Non-pigmented ciliary epithelial cell (primary cell): ENCODE measurements around the gene KIDINS220.

Source experiments
- DNase-seq: peaks from one replicate; pipeline ENCODE4 v3.0.0-alpha.2; 2010; ENCODE audit warnings: low read depth

KIDINS220 gene

GRCh38 chr2:8851811-8852560, 14.6 kb upstream of the KIDINS220 start:
- no peak for DNase-seq

DNA sequence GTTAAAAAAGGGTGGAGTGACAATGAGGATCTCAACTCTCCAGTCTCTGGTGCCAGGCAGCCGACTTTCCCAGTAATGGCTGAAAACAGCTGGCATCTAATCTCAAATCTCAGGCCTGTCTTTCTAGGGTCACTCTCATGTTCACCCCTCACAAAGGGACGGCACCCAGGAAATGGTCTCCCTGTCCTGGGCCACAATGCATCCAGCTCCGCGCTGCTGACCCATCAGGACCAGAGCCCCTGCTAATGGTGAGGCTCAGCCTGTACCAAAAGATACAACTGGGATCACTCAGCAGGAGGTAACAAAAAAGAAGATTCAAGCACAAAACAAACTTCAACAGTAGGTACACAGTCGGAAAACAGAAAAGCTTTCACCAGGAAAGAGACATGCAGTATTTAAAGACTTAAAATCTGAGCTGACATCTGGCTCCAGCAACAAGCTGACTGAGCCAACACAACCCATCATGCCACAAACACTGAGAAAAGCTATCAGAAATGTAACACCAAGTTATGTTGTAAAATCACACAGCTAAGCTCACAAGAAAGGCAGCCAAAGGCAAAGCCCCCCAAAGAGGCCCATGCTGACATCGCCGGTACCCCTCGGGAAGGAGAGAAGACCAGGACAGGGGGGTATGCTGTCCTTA, 13.6 kb upstream of the KIDINS220 start:
- DNase-seq, result no peak

DNA sequence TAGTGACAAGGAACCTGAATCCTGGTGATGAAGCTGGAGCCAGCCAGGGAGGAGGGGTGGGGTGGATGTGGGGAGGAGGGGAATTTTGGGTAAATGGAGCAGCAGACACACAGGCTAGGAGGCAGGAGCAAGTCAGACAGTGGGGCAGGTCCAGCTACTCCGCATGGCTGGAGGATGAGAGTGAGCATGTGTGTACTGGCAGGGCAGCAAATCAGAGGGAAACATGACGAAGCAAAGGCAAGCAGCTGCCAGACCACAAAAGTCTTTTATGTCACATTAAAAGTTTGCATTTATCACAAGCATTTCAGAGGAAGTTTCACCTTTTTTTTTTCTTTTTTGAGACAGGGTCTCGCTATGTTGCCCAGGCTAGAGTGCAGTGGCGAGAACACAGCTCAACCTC, 11.9 kb upstream of the KIDINS220 start:
- DNase-seq, result no peak

GRCh38 chr2:8848328-8849100, 11.1 kb upstream of the KIDINS220 start:
- no peak for DNase-seq

- DNase-seq, result no peak
Observed at GRCh38 chr2:8847400-8847799, 10.0 kb upstream of the KIDINS220 start.

DNA sequence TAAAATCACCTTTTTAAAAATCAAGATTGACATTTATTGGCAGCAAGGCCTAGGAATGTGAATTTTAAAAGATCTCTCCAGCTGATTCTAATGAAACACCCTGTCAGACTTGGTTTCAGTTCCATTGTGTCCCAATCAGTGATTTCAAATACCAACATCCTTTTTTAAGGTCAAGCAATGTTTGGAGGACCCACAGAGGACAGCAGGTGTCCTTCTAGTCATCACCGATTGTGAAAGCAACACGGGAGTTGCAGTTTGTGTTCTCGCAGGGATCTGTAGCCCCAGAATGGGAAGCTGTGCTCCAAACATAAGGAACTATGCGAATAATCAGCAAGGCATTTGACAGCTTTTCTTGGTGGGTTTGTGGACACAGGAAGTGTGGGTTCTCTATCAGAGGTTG, 4.5 kb upstream of the KIDINS220 start:
- DNase-seq, result no peak

- no peak for DNase-seq
Observed at GRCh38 chr2:8840475-8841091, 3.2 kb upstream of the KIDINS220 start.

DNA sequence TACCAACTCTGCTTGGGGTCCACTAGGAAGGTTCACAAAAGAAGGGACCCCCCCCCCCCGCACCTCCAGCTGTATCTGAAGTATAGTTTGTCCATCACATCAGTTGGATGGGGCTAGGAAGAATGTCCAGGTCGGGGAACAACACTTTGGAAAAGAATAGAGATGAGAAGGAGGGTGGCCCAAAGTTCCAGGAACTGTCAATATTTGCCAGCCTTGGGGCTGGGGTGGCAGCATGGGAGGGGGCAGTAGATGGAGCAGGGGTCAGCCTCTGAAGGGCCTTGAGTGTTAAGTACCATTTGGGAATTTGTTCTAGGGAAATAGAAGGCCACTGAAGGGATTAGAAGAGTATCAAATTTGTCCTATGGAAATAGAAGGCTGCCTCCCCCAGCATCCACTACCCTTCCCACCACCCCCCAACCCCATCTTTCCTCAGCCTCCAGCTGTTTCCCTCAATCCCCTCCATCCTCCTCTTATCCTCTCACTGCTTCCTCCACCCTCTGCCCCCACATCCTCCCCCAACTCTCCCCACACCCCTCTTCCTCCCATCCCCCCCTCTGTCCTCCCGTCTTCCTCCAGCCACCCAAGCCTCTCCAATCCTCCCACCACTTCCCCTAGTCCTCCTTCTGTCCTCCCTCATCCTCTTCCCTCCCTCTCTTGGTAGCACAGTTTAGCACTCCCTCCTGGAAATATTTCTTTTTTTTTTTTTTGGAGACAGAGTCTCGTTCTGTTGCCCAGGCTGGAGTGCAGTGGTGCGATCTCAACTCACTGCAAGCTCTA, 2.0 kb upstream of the KIDINS220 start:
- no peak for DNase-seq

DNA sequence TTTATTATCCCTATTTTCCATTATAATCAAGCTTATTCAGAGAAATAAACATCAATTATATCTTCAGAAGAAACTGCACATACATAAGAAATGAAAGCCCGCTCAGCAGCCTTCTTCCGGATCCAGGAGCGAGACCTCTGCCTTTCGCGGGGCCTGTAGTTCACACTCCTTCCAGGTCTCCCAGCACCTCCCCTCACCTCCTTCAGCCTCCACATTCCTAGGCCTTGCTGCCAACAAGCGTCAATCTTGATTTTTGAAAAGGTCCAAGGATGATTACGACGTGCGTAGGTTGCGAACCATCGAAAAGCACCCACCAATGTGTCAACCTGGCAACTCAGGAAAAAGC, 355 bp upstream of the KIDINS220 start:
- no peak for DNase-seq

GRCh38 chr2:8835279-8835678, 2.1 kb downstream of the KIDINS220 start:
- DNase-seq, result no peak

DNA sequence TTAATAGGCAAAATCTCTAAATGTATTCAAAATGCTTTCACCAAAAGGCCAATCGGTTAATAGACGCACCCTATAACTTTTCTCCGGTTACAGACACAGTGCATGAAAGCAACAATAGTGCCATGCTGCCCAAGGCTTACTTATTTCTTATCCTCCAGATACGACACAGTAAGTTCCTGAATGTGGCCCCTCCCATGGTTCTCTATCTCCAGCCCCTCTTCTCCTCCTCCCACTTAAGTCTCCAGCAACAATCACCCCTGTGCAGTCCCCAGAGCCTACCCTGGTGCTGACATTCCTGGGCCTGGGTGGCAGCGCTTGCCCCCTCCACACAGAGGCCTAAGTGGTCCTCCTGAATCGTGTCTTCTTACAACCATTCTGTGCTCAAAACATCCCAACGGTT, 3.6 kb downstream of the KIDINS220 start:
- DNase-seq, result no peak

GRCh38 chr2:8831516-8831915, 5.9 kb downstream of the KIDINS220 start:
- DNase-seq, result no peak

DNA sequence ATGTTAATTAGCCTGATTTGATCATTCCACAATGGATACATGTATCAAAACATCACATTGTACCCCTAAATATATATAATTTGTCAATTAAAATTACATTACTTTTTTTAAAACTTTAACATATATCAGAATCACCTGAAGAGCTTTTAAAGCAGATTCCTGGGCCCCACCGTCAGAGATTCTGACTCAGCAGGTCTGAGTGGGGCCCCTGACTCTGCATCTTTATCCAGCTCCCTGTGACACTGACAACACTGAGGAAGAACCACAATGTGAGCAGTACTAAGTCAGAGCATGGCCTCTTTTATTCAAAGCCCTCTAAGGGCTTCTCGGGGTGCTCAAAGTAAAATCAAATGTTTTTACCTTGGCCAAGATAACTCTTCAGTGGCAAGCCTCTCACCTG, 9.7 kb downstream of the KIDINS220 start:
- no peak for DNase-seq

GRCh38 chr2:8822218-8822617, 15.2 kb downstream of the KIDINS220 start:
- no peak for DNase-seq

DNA sequence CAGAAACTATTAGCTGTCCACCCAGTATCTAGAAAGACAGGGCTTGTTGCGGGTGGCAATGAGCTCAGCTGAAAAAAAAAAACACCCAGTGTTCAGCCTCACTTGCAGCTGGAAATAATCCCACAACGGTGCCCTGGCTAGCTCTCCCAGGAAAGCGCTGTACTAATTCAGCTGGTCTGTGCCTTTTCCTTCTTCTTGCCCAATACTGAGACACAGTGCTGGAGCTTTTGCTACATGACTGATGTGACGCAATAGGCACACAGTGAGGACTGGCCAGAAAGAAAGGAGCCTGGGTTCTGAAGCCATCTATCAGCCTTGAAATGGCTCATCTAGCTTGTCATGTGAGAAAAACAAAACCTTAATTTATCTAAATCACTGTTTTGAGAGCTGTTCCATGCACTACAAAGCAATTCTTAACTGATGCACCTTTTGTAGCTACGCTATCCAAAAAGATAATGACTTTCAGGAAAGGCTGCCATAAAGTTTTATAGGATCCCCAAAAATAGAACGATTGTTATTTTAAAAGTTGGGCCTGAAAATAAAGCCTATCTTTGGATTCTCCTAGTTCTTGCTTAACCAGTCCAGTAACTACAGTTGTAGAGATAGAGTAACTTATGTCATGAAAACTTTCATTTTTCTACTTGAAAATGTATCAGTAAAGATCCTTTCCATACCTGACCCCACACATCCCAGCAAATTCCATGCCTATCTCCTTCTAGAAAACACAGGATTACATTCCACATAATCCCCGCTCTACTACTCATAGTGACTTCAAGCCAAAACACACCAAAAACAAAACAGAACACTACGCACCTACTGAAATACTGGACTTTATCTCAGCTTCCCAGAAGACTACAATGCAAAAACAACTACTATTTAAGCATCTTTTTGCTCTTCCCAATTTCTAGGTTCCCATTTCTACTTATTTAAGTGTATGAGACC, 15.9 kb downstream of the KIDINS220 start:
- DNase-seq, result no peak

- no peak for DNase-seq
Observed at GRCh38 chr2:8819948-8820347, 17.5 kb downstream of the KIDINS220 start.

GRCh38 chr2:8819194-8819593, 18.2 kb downstream of the KIDINS220 start:
- no peak for DNase-seq

DNA sequence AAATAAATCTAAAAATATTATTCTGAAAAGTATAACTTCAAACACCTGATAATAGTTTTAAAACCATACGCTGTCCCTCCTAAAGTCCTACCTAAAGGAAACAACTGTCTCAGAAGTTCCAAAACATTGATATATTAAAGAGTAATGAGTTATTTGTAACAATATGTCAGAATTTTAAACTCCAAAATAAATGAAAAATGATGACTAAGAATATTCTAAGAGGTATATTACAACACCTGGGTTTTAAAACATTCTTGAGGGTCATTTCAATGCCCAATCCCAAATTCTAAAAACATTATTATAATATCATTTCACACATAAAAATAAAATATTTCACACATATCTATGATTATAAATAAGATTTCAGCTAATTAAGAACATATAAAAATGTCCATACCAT, 20.2 kb downstream of the KIDINS220 start:
- no peak for DNase-seq

- no peak for DNase-seq
Observed at GRCh38 chr2:8806885-8807704, 30.3 kb downstream of the KIDINS220 start.
